GOT3 (cell line): ENCODE data around the gene HAUS3.
"Not testable (repeated sequence)": the region's sequence is repeated elsewhere in the genome, so short reads cannot be mapped to it uniquely, and the experiment has no call there.

Source experiments
- DNase-seq: peaks from one replicate; lab custom pipeline; 2025; ENCODE audit warnings: mixed read lengths; lab: John Stamatoyannopoulos, UW

The HAUS3 gene

GRCh38 chr4:2251795-2252529, 10.0 kb upstream of the HAUS3 start:
- no peak for DNase-seq

GRCh38 chr4:2251073-2251794, 9.3 kb upstream of the HAUS3 start:
- no peak for DNase-seq

- DNase-seq: no peak
Observed at GRCh38 chr4:2250357-2251072, 8.6 kb upstream of the HAUS3 start.

- DNase-seq: no peak
Observed at GRCh38 chr4:2249526-2250356, 7.8 kb upstream of the HAUS3 start.

GRCh38 chr4:2248821-2249261, 6.9 kb upstream of the HAUS3 start:
- no peak for DNase-seq

- DNase-seq: no peak
Observed at GRCh38 chr4:2248044-2248780, 6.3 kb upstream of the HAUS3 start.

- DNase-seq: no peak
Observed at GRCh38 chr4:2247128-2248043, 5.5 kb upstream of the HAUS3 start.

GRCh38 chr4:2246384-2247127, 4.6 kb upstream of the HAUS3 start:
- DNase-seq: no peak

GRCh38 chr4:2245787-2246275, 3.9 kb upstream of the HAUS3 start:
- DNase-seq: no peak

- DNase-seq: no peak
Observed at GRCh38 chr4:2245057-2245786, 3.3 kb upstream of the HAUS3 start.

- no peak for DNase-seq
Observed at GRCh38 chr4:2243681-2244380, 1.9 kb upstream of the HAUS3 start.

- DNase-seq: no peak
Observed at GRCh38 chr4:2241003-2241402, 918 bp downstream of the HAUS3 start.

GRCh38 chr4:2236944-2237666, 4.8 kb downstream of the HAUS3 start:
- DNase-seq: no peak

GRCh38 chr4:2231082-2231481, 10.8 kb downstream of the HAUS3 start:
- no peak for DNase-seq

- no peak for DNase-seq
Observed at GRCh38 chr4:2226261-2226660, 15.7 kb downstream of the HAUS3 start.

- no peak for DNase-seq
Observed at GRCh38 chr4:2222838-2223237, 19.1 kb downstream of the HAUS3 start.

- DNase-seq: not testable (repeated sequence)
Observed at GRCh38 chr4:2221378-2221777, 20.5 kb downstream of the HAUS3 start.
